ENCODE measurements around the gene FAM222B.
"Not testable (repeated sequence)": the region's sequence is repeated elsewhere in the genome, so short reads cannot be mapped to it uniquely, and the experiment has no call there.

The FAM222B gene

DNA sequence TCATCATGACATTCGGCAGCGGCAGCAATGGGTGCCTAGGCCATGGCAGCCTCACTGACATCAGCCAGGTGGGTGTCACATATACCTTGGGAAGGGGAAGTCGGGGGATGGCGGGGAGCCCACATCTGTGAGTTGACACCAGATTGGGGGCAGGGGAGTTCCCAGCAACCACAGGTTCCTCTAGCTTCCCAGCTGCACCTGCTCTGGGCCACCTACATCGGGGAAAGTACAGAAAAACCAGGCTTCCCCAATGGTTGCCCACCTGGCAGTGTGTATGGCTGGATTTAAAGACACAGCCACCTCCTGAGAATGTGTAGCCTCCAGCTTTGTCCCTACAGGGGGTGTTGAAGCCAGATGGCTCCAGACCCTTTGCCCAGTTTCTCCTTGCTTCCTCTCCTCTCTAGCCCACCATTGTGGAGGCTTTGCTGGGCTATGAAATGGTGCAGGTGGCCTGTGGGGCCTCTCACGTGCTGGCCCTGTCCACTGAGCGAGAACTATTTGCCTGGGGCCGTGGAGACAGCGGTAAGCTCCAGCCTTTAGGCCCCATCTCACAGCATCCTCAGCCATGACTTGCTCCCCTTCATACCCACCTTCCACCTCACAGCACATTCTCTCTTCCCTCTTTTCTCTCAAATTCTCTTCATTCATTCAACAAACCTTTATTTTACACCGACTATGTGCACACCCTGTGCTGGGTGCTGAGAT, 103.8 kb downstream of the FAM222B start:
- peak overlapping the region; percentile 38 for H3K27ac Mint-ChIP-seq
- no peaks in the 10 kb centered on the region for H3K27me3 Mint-ChIP-seq
- peak; percentile 37 for DNase-seq
- CTCF ChIA-PET = interaction anchor here (1.7 kb wide), 1 partner anchor 13 kb away, joined by 6 read pairs; no protein-coding TSS in a partner anchor
- H3K9me3 Mint-ChIP-seq = peaks cover 4% of the 10 kb centered on the region
- H3K36me3 Mint-ChIP-seq = peaks cover 11% of the 10 kb centered on the region
- H3K4me3 Mint-ChIP-seq = no peak overlapping the region
- H3K4me1 Mint-ChIP-seq = peaks cover 25% of the 10 kb centered on the region

GRCh38 chr17:28737770-28738679, 104.6 kb downstream of the FAM222B start:
- Mint-ChIP-seq H3K36me3 (peaks cover 11% of the 10 kb centered on the region), H3K27me3 (no peaks in the 10 kb centered on the region), H3K27ac (peak overlapping the region; percentile 38), H3K4me1 (peaks cover 22% of the 10 kb centered on the region), H3K4me3 (no peak overlapping the region), H3K9me3 (peaks cover 4% of the 10 kb centered on the region)
- CTCF ChIA-PET = no interaction called here
- no peak for DNase-seq

DNA sequence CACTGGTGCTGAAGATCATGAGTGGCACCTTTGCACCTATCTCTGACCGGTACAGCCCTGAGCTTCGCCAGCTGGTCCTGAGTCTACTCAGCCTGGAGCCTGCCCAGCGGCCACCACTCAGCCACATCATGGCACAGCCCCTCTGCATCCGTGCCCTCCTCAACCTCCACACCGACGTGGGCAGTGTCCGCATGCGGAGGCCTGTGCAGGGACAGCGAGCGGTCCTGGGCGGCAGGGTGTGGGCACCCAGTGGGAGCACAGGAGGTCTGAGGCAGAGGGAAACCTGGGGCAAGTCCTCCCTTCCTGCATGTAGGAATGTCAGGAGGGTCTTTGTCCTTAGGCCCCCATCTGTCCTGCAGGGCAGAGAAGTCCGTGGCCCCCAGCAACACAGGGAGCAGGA, 105.3 kb downstream of the FAM222B start:
- no peak for DNase-seq
- H3K4me1 Mint-ChIP-seq = peaks cover 21% of the 10 kb centered on the region
- no peaks in the 10 kb centered on the region for H3K27me3 Mint-ChIP-seq
- peaks cover 11% of the 10 kb centered on the region for H3K36me3 Mint-ChIP-seq
- CTCF ChIA-PET = interaction anchor here (1.2 kb wide), 1 partner anchor 16 kb away, joined by 3 read pairs; no protein-coding TSS in a partner anchor
- no peak overlapping the region for H3K4me3 Mint-ChIP-seq
- no peak overlapping the region for H3K27ac Mint-ChIP-seq
- peaks cover 4% of the 10 kb centered on the region for H3K9me3 Mint-ChIP-seq

DNA sequence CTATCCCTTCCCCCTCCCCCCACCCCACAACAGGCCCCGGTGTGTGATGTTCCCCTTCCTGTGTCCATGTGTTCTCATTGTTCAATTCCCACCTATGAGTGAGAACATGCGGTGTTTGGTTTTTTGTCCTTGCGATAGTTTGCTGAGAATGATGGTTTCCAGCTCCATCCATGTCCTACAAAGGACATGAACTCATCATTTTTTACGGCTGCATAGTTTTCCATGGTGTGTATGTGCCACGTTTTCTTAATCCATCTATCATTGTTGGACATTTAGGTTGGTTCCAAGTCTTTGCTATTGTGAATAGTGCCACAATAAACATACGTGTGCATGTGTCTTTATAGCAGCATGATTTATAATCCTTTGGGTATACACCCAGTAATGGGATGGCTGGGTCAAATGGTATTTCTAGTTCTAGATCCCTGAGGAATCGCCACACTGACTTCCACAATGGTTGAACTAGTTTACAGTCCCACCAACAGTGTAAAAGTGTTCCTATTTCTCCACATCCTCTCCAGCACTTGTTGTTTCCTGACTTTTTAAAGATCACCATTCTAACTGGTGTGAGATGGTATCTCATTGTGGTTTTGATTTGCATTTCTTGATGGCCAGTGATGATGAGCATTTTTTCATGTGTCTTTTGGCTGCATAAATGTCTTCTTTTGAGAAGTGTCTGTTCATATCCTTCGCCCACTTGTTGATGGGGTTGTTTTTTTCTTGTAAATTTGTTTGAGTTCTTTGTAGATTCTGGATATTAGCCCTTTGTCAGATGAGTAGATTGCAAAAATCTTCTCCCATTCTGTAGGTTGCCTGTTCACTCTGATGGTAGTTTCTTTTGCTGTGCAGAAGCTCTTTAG, 106.4 kb downstream of the FAM222B start:
- not testable (repeated sequence) for H3K27ac Mint-ChIP-seq, H3K9me3 Mint-ChIP-seq, H3K27me3 Mint-ChIP-seq, DNase-seq, H3K4me3 Mint-ChIP-seq
- Mint-ChIP-seq H3K4me1 (peaks cover 21% of the 10 kb centered on the region), H3K36me3 (peaks cover 13% of the 10 kb centered on the region)
- CTCF ChIA-PET = interaction anchor here (1.2 to 17.3 kb wide), 3 partner anchors 11 to 27 kb away, joined by 3 to 415 read pairs (median 6); partner anchors contain the start of gene TRAF4

DNA sequence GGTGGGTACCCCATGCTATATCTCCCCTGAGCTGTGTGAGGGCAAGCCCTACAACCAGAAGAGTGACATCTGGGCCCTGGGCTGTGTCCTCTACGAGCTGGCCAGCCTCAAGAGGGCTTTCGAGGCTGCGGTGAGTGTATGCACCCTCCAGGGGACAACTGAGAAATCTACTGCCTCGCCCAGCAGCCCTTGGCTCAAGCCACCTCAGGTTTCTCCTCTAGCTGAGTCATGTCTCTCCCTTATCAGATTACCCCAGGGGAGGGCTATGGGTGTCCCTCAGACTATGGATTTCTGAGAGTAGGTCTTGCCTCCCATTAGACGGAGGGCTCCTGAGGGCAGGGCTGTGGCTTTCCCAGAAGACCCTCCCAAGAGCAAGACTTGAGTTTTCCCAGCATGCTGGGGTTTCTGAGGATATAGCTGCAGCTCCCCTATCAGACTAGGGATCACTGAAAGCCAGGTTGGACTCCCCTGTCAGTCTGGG, 107.3 kb downstream of the FAM222B start:
- CTCF ChIA-PET = interaction anchor here (1.2 to 17.3 kb wide), 2 partner anchors 12 to 28 kb away, joined by 6 to 415 read pairs; partner anchors contain the start of gene TRAF4
- H3K36me3 Mint-ChIP-seq = peaks cover 9% of the 10 kb centered on the region
- no peak overlapping the region for H3K4me3 Mint-ChIP-seq
- H3K9me3 Mint-ChIP-seq = peaks cover 4% of the 10 kb centered on the region
- no peak overlapping the region for H3K27ac Mint-ChIP-seq
- H3K27me3 Mint-ChIP-seq = no peaks in the 10 kb centered on the region
- no peak for DNase-seq
- H3K4me1 Mint-ChIP-seq = peaks cover 18% of the 10 kb centered on the region

DNA sequence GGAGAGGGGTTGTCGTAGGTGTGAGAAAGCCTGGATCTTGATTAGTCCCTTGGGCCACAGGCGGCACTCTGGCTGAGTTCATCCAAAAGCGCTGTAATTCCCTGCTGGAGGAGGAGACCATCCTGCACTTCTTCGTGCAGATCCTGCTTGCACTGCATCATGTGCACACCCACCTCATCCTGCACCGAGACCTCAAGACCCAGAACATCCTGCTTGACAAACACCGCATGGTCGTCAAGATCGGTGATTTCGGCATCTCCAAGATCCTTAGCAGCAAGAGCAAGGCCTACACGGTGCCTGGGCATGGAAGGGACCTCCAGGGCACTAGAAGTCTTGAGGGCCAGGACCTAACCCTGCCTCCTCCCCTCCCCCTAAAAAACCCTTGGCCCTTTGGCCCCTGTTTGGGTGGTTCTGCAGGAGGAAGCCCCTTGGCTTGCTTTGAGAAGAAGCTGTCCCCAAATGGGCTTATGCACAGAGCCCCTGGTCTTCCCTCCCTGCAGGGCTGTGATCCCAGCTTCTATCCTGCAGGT, 107.8 kb downstream of the FAM222B start:
- peaks cover 20% of the 10 kb centered on the region for H3K4me1 Mint-ChIP-seq
- no peak overlapping the region for H3K4me3 Mint-ChIP-seq
- no peaks in the 10 kb centered on the region for H3K27me3 Mint-ChIP-seq
- peaks cover 8% of the 10 kb centered on the region for H3K36me3 Mint-ChIP-seq
- no peak overlapping the region for H3K27ac Mint-ChIP-seq
- H3K9me3 Mint-ChIP-seq = peaks cover 4% of the 10 kb centered on the region
- CTCF ChIA-PET = interaction anchor here (1.2 to 17.3 kb wide), 2 partner anchors 13 to 28 kb away, joined by 6 to 415 read pairs; partner anchors contain the start of gene TRAF4
- DNase-seq = no peak

GRCh38 chr17:28733346-28733745, 109.2 kb downstream of the FAM222B start:
- CTCF ChIA-PET = interaction anchor here (17.3 kb wide), 1 partner anchor 14 kb away, joined by 415 read pairs; the partner anchor contains the start of gene TRAF4
- no peak overlapping the region for H3K4me3 Mint-ChIP-seq
- H3K27ac Mint-ChIP-seq = no peak overlapping the region
- DNase-seq = no peak
- no peaks in the 10 kb centered on the region for H3K27me3 Mint-ChIP-seq
- peaks cover 8% of the 10 kb centered on the region for H3K36me3 Mint-ChIP-seq
- peaks cover 2% of the 10 kb centered on the region for H3K9me3 Mint-ChIP-seq
- peaks cover 23% of the 10 kb centered on the region for H3K4me1 Mint-ChIP-seq

DNA sequence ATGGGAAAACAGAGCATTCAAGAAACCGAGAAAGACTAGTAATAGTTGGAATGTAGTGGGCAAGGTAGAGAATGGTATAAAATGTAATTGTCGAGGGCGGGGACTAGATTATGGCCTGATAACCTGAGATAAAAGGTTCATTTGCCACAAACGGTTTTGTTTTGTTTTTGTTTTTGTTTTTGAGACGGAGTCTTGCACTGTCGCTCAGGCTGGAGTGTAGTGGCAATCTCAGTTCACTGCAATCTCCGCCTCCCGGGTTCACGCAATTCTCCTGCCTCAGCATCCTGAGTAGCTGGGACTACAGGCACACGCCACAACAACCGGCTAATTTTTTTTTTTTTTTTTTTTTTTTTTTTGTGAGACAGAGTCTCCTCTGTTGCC, 112.7 kb downstream of the FAM222B start:
- no peak for DNase-seq
- Mint-ChIP-seq H3K36me3 (peaks cover 8% of the 10 kb centered on the region), H3K4me3 (no peak overlapping the region), H3K27ac (no peak overlapping the region), H3K27me3 (no peaks in the 10 kb centered on the region), H3K9me3 (no peaks in the 10 kb centered on the region), H3K4me1 (peaks cover 42% of the 10 kb centered on the region)
- CTCF ChIA-PET = interaction anchor here (17.3 kb wide), 1 partner anchor 18 kb away, joined by 415 read pairs; the partner anchor contains the start of gene TRAF4

GRCh38 chr17:28728364-28729200, 114.0 kb downstream of the FAM222B start, which contains the start of gene NEK8:
Gene NEK8, plus strand, starts transcription at chr17:28728788. Its CDS starts 26 bp downstream, at chr17:28728814.
- H3K4me1 Mint-ChIP-seq = peaks cover 55% of the 10 kb centered on the region
- no peaks in the 10 kb centered on the region for H3K9me3 Mint-ChIP-seq
- H3K4me3 Mint-ChIP-seq = peak within 1 kb of the TSS; percentile 94
- CTCF ChIA-PET = interaction anchor here (0.8 to 17.3 kb wide), 13 partner anchors 19 to 453 kb away, joined by 3 to 415 read pairs (median 7); partner anchors contain the start of genes FAM222B, SDF2, SUPT6H and TRAF4
- H3K27ac Mint-ChIP-seq = peak within 1 kb of the TSS; percentile 100
- DNase-seq = peak; percentile 98
- no peaks in the 10 kb centered on the region for H3K27me3 Mint-ChIP-seq
- H3K36me3 Mint-ChIP-seq = peaks cover 22% of the 10 kb centered on the region

GRCh38 chr17:28726627-28727491, 115.7 kb downstream of the FAM222B start:
- Mint-ChIP-seq H3K4me3 (peak overlapping the region; percentile 94), H3K4me1 (peaks cover 68% of the 10 kb centered on the region), H3K27me3 (no peaks in the 10 kb centered on the region), H3K9me3 (no peaks in the 10 kb centered on the region), H3K27ac (peak overlapping the region; percentile 100), H3K36me3 (peaks cover 33% of the 10 kb centered on the region)
- DNase-seq = peak; percentile 94
- CTCF ChIA-PET = interaction anchor here (0.6 to 17.3 kb wide), 42 partner anchors 10 to 455 kb away, joined by 3 to 415 read pairs (median 4); partner anchors contain the start of genes BLTP2, FAM222B, FLOT2 and PHF12

DNA sequence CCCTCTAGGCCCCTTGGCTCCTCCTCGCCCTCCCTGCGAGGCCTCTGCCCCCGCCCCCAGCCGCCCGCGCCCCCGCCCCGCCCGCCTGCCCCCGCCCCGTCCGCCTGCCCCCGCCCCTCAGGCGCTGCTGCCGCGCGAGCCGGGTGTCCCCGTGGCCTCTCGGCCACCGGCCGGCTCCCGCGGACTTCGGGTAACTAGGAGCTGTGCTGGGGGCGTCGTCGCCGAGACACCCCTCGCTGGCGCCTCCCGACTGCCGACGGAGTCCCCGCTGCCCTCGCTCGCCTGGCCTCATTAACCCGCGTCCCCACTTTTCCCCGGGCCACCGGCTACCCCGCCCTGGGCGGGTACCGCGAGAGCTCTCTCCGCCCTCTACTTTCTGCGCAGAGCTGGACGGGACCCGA, 116.4 kb downstream of the FAM222B start, which contains the start of gene TLCD1:
TLCD1 (minus strand) TSS at position 8 of the 401 bp plus-strand sequence. CDS start 136 bp downstream, outside the sequence.
- Mint-ChIP-seq H3K9me3 (no peaks in the 10 kb centered on the region), H3K27ac (peak within 1 kb of the TSS; percentile 100), H3K4me3 (peak within 1 kb of the TSS; percentile 94), H3K27me3 (no peaks in the 10 kb centered on the region), H3K36me3 (peaks cover 37% of the 10 kb centered on the region), H3K4me1 (peaks cover 74% of the 10 kb centered on the region)
- peak; percentile 86 for DNase-seq
- CTCF ChIA-PET = interaction anchor here (0.7 to 17.3 kb wide), 32 partner anchors 9 to 455 kb away, joined by 3 to 415 read pairs (median 4); partner anchors contain the start of genes BLTP2, FAM222B, FLOT2 and PHF12

Measured in activated naive CD4-positive, alpha-beta T cell treated with anti-CD3 and anti-CD28 coated beads, Interleukin-2, amount 10 ng/mL, durations not matched to agents 7 days and 5 days (primary cell).